MV-4-11 (cell line): Measurements from ENCODE around the gene KRT86.

Experiments used
- DNase-seq: peaks from one replicate; lab custom pipeline; 2025; lab: John Stamatoyannopoulos, UW

KRT86 gene

GRCh38 chr12:52274521-52275120, at the start of gene KRT86:
KRT86 (plus strand) TSS chr12:52274645; CDS start chr12:52301917, 27,272 bp downstream.
- DNase-seq = no peak

GRCh38 chr12:52225752-52226151, 48.7 kb upstream of the KRT86 start:
- DNase-seq = no peak

GRCh38 chr12:52226446-52226845, 48.0 kb upstream of the KRT86 start:
- DNase-seq = no peak

- DNase-seq = no peak
These were observed 46.8 kb upstream of the KRT86 start for GRCh38 chr12:52227606-52228166.

- no peak for DNase-seq
These were observed 46.1 kb upstream of the KRT86 start for GRCh38 chr12:52228366-52228765.

- DNase-seq = no peak
These were observed 45.5 kb upstream of the KRT86 start for GRCh38 chr12:52228931-52229330.

- DNase-seq = no peak
These were observed 44.6 kb upstream of the KRT86 start for GRCh38 chr12:52229836-52230343.

- no peak for DNase-seq
These were observed 43.8 kb upstream of the KRT86 start for GRCh38 chr12:52230364-52231281.

GRCh38 chr12:52231305-52232202, 42.9 kb upstream of the KRT86 start:
- no peak for DNase-seq

- no peak for DNase-seq
These were observed 42.2 kb upstream of the KRT86 start for GRCh38 chr12:52232203-52232673.

GRCh38 chr12:52232674-52233461, 41.6 kb upstream of the KRT86 start, which contains the start of gene KRT7:
KRT7 (plus strand) TSS chr12:52233243; CDS start chr12:52233297, 54 bp downstream.
- no peak for DNase-seq

- DNase-seq = no peak
These were observed 40.8 kb upstream of the KRT86 start for GRCh38 chr12:52233462-52234207.

GRCh38 chr12:52234223-52234810, 40.1 kb upstream of the KRT86 start:
- DNase-seq = no peak

- no peak for DNase-seq
These were observed 39.3 kb upstream of the KRT86 start for GRCh38 chr12:52235001-52235764.

GRCh38 chr12:52235822-52236361, 38.6 kb upstream of the KRT86 start:
- DNase-seq = no peak

GRCh38 chr12:52236386-52237050, 37.9 kb upstream of the KRT86 start:
- no peak for DNase-seq

- no peak for DNase-seq
These were observed 36.1 kb upstream of the KRT86 start for GRCh38 chr12:52238207-52238840.
